Skeletal muscle cell (primary cell): ENCODE measurements around the gene SERF1A.
"Not testable (repeated sequence)": the region's sequence is repeated elsewhere in the genome, so short reads cannot be mapped to it uniquely, and the experiment has no call there.

Experiments
- DNase-seq: peaks from one replicate; pipeline ENCODE4 v3.0.0-alpha.2; 2010; ENCODE audit warnings: low read depth
- H3K4me3 ChIP-seq: 2 replicates; pipeline ENCODE4 v1.5.1; 2011; ENCODE audit warnings: low read depth, mild to moderate bottlenecking, control low read depth, low read length, moderate library complexity

Gene SERF1A

GRCh38 chr5:70900533-70901271 lies at the start of gene SERF1A:
SERF1A (plus strand) TSS chr5:70900669; CDS start chr5:70900870, 201 bp downstream.
- not testable (repeated sequence) for DNase-seq, H3K4me3 ChIP-seq

GRCh38 chr5:70866778-70867177 lies 33.7 kb upstream of the SERF1A start:
- not testable (repeated sequence) for H3K4me3 ChIP-seq, DNase-seq

GRCh38 chr5:70870626-70871025 lies 29.8 kb upstream of the SERF1A start:
- H3K4me3 ChIP-seq, DNase-seq: not testable (repeated sequence)

GRCh38 chr5:70896076-70896475 lies 4.4 kb upstream of the SERF1A start:
- H3K4me3 ChIP-seq, DNase-seq: not testable (repeated sequence)

GRCh38 chr5:70901272-70901571 lies 753 bp downstream of the SERF1A start:
- DNase-seq, H3K4me3 ChIP-seq: not testable (repeated sequence)

- not testable (repeated sequence) for H3K4me3 ChIP-seq, DNase-seq
These were observed 6.2 kb downstream of the SERF1A start for GRCh38 chr5:70906624-70907023.

DNA sequence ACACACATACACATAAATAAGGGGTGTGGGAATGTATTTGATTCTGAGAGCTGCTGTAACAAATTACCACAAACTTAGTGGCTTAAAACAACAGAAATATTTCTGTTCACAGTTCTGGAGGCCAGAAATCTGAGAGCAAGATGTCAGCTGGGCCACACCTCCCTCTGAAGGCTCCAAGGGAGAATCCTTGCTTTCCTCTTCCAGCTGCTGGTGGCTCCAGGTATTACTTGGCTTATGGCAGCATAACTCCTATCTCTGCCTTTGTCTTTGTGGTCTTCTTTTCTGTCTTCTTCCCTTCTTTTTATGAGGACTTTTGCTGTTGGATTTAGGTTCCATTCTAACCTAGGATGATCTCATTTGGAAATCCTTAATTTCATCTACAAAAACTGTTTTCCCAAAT lies 16.4 kb downstream of the SERF1A start:
- not testable (repeated sequence) for H3K4me3 ChIP-seq, DNase-seq

GRCh38 chr5:70925211-70925562 lies 24.7 kb downstream of the SERF1A start:
- H3K4me3 ChIP-seq, DNase-seq: not testable (repeated sequence)

- DNase-seq, H3K4me3 ChIP-seq: not testable (repeated sequence)
These were observed 31.4 kb downstream of the SERF1A start for GRCh38 chr5:70931709-70932368.

DNA sequence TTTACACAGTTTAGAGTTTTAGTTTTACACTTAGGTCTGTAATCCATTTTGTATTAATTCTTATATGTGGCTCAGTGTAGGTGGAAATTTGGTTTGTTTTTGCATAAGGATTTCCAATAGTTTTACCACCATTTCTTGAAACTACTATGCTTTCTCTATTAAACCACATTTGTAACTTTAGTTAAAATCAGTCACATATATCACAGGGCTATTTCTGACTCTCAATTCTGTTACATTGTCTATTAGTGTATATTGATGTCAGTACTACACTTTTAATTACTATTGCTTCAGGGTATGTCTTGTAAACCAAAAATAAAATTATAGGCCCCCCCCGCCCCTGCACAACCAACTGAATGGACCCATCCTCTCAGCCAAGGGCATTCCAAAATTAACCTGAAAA lies 32.1 kb downstream of the SERF1A start:
- H3K4me3 ChIP-seq, DNase-seq: not testable (repeated sequence)

- DNase-seq, H3K4me3 ChIP-seq: not testable (repeated sequence)
These were observed 52.6 kb downstream of the SERF1A start for GRCh38 chr5:70953068-70953467.
